GM19043 (cell line): ENCODE results near the gene DGLUCY.

Experiments
- ATAC-seq: cut with Tn5 transposase; IDR thresholded peaks from one replicate; pipeline ENCODE4 v1.9.1; 2021; ENCODE audit warnings: low read depth; ENCODE audit not compliant: unreplicated experiment

The DGLUCY gene

DNA sequence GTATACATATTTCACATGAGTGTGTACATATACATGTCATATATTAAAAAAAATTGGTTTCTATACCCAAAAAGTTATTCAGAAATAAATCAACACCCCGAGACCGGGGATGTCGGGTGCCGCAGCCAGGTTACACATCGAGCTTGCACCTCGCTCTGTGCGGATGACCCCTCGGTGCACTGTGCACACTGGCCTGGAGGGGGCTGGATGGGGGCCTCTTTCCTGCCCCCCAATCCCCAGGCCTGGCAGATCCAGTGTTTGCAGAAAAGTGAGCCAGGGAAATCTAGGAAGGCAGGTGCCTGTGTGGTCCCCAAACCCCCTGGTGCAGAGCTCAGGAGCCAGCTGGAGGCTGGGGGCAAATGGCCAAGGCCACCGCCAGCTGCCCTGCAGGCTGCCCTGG, 157.8 kb downstream of the DGLUCY start:
- ATAC-seq: no peak

DNA sequence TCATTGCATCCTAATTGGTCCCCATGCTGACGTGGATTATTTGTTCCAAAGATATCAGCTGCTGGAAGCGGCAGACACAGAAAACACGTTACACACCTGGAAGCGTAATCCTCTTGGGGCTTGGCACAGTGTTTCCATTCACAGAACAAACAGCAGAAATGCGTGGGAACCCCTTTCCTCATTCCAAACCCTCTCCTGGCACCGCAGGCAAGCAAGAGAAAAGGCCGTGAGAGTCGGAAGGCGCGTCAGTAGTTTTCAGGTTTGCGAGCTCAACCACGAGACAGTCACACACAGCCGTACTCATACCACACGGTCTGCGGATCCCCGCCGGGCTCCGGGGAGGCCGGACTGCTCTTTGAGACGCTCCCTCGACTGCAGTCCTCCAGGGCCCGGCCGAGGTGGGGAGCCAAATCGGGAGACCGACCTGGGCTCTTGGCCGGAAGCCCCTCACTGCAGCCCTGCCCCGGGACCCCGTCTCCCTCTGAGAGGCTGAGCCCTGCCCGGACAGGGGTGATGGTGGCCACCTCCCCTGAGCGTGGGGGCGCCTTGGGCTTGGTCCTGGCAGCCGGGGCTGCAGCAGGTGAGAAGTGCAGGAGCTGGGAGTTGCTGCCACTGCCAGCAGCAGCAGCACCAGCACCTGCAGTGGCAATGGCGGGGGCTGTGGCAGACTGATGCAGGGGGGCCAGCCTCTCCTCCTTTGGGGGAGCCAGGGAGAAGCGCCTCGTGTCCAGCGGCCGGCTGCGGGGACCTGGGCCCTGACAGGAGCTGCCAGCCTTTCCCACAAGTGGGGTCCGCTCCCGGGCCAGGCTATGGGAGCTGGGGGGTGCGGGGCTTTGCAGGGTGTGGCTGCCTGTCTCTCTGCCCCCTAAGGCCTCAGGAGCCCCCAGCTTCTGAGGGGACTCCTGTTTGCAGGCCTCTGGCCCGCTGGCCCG, 158.7 kb downstream of the DGLUCY start:
- no peak for ATAC-seq

DNA sequence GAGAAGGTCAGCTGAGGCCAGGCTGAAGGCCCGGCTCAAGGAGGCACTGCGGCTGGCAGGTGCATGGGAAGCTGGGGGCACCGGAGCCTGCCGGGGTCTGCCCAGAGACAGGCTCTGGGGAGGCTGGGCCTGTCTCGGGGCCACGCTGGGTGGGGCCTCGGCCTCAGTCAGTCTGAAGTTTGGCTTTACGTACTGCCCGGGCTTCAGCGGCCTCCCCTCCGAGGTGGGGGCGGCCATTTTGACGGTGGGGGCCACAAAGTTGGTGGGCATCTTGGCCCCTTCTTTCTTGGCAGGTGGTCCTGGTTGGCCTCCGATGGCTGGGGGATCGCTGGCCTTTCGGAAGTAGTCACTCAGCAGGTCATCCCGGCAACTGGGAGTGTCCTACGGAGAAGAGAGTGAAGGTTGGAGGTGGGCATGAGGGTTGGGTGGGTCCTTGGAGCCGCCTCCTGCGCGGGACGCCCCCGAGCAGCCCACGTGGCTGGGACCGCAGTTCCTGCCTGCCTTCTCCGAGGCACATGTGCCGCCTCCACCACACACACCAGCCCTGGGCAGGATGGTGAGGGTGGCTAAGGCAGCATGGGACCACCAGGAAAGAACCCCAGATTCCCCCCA, 159.5 kb downstream of the DGLUCY start:
- ATAC-seq: no peak

DNA sequence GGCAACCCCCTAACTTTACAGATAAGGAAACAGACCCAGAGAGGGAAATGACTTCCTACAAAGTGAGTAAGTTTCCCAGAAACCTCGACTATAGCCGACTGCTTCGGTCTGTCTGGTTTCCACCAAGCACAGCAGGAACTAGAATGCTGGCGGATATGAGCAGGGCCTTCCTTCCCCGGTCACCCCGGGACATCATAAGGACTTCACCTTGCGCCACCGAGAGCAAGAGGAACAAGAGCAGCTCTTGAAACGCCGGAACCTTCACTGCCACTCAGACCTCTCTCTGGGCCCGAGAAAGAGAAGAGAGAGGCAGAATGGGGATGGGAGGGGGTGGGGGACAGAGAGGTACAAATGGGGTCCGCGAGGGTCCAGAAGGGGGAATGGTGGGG, 160.0 kb downstream of the DGLUCY start:
- no peak for ATAC-seq

DNA sequence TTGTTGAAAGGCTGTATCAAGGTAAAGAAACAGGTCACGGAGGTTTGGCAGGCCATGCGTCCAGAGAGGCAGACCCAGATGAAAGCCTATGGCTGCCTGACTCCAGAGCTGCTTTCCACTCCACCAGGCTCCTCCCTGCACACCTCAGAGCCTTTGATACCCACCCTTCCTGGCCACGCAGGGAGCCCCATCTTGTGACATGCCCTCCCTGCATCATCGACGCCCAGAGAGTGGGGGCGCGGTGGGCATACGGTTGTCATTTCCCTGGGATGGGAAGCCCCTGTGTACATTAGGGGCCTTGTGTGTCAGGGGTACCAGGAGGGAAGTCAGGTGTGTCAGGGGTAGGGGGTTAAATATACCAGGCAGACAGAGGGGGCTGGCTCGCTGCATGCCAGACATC, 160.9 kb downstream of the DGLUCY start:
- ATAC-seq: no peak
